ENCODE results near the gene ZMYND19. TPM values are rescaled to one million over a fixed set of nuclear protein-coding genes. Genes with fewer than 3 reads are reported as not detected.
"Not testable (repeated sequence)": the region's sequence is repeated elsewhere in the genome, so short reads cannot be mapped to it uniquely, and the experiment has no call there.

The ZMYND19 gene
- total RNA-seq, 2 donors from 2014 or later = 6.6 to 8.8 TPM

DNA sequence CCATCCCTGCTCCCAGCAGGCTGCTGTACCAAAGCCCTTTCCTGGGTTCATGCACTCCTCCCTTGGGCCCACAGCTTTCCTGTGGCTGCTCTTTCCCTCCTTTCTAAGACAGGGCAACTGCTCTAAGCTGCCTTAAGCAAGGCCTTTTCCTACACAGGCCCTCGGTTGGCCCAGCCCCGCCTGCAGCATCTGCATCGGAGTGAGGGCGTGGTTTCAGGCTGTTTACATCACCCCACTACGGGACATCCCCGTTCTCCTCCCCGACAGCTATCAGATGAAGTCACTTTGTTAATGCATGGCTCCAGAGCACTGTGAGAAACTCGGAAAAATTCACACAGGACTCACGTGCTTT, 15.0 kb downstream of the ZMYND19 start:
- H3K9me3 ChIP-seq = no peaks in the 10 kb centered on the region
- ATAC-seq = no peak
- peaks cover 30% of the 10 kb centered on the region for H3K4me1 ChIP-seq
- intact Hi-C loops (cut with DNase I) = no loop called here
- H3K4me3 ChIP-seq = no peak overlapping the region
- H3K36me3 ChIP-seq (replicated peaks in 1 of 2; ENCODE audit: insufficient read depth in 1 of 2, low read depth in 2 of 2) = peaks cover 7 to 13% of the 10 kb centered on the region in 2 donors
- DNase-seq = no peak
- no peaks in the 10 kb centered on the region for H3K27me3 ChIP-seq
- WGBS, 2 donors = 68 to 72% methylated on average over 9 of the region's 9 CpGs
- TF ChIP-seq, protein P1, sequence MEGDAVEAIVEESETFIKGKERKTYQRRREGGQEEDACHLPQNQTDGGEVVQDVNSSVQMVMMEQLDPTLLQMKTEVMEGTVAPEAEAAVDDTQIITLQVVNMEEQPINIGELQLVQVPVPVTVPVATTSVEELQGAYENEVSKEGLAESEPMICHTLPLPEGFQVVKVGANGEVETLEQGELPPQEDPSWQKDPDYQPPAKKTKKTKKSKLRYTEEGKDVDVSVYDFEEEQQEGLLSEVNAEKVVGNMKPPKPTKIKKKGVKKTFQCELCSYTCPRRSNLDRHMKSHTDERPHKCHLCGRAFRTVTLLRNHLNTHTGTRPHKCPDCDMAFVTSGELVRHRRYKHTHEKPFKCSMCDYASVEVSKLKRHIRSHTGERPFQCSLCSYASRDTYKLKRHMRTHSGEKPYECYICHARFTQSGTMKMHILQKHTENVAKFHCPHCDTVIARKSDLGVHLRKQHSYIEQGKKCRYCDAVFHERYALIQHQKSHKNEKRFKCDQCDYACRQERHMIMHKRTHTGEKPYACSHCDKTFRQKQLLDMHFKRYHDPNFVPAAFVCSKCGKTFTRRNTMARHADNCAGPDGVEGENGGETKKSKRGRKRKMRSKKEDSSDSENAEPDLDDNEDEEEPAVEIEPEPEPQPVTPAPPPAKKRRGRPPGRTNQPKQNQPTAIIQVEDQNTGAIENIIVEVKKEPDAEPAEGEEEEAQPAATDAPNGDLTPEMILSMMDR (IDR thresholded peaks at IDR 0.05) = no peak
- TF ChIP-seq POLR2A (IDR thresholded peaks at IDR 0.05) = no peak
- H3K27ac ChIP-seq = no peak overlapping the region

DNA sequence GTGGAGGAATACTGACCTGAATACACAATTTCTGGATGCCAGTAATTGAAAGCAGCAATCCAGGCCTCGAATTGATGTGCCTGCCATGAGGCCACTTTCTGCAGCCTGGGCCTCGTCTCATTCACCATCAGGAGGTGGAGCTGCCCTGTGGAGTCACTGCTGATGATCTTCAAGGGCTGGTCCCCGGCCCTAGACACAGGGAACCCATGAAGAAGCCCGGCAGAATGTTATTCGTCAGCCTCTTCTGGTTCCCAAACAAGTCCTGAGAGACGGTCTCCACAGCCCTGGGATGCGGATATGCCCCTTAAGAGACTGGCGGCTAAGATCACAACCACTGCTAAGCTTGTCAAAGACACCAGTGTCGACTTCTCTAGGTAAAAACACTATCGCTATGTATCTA, 16.1 kb downstream of the ZMYND19 start:
- intact Hi-C loops (cut with DNase I) = no loop called here
- H3K9me3 ChIP-seq = no peaks in the 10 kb centered on the region
- no peak for ATAC-seq
- H3K27ac ChIP-seq = no peak overlapping the region
- WGBS, 2 donors = 79 to 84% methylated on average over 10 of the region's 10 CpGs
- no peak overlapping the region for H3K4me3 ChIP-seq
- no peaks in the 10 kb centered on the region for H3K27me3 ChIP-seq
- TF ChIP-seq, protein P1 (IDR thresholded peaks at IDR 0.05) = no peak
- no peak for TF ChIP-seq POLR2A (IDR thresholded peaks at IDR 0.05)
- no peak for DNase-seq
- H3K36me3 ChIP-seq (replicated peaks in 1 of 2; ENCODE audit: insufficient read depth in 1 of 2, low read depth in 2 of 2) = peaks cover 7 to 13% of the 10 kb centered on the region in 2 donors
- peaks cover 26% of the 10 kb centered on the region for H3K4me1 ChIP-seq

- intact Hi-C loops (cut with DNase I) = no loop called here
- DNase-seq = no peak
- TF ChIP-seq, protein P1 (IDR thresholded peaks at IDR 0.05) = no peak
- TF ChIP-seq POLR2A (IDR thresholded peaks at IDR 0.05) = no peak
- Histone ChIP-seq H3K9me3 (no peaks in the 10 kb centered on the region), H3K4me3 (no peak overlapping the region), H3K36me3 (replicated peaks in 1 of 2; ENCODE audit: insufficient read depth in 1 of 2, low read depth in 2 of 2) (peaks cover 7 to 15% of the 10 kb centered on the region in 2 donors), H3K27ac (no peak overlapping the region), H3K27me3 (no peaks in the 10 kb centered on the region), H3K4me1 (no peaks in the 10 kb centered on the region)
- 95 to 97% methylated on average over 3 of the region's 3 CpGs for WGBS, 2 donors
- no peak for ATAC-seq
These were observed 19.7 kb downstream of the ZMYND19 start for GRCh38 chr9:137570566-137570965.

DNA sequence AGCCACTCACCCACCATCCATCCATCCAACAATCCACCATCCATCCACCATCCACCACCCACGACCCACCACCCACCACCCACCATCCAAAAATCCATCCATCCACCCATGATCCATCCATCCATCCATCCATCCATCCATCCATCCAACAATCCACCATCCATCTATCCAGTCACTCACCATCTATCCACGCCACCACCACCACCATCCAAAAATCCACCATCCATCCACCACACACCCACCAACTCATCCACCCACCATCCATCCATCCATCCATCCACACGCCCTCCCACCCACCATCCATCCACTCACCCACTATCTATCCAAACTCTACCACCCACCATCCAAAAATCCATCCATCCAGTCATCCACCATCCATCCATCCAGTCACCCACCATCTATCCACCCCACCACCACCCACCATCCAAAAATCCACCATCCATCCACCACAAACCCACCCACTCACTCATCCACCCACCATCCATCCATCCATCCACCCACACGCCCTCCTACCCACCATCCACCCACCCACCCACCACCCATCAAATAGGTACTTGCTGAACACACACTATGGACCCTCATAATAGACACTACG, 20.6 kb downstream of the ZMYND19 start:
- intact Hi-C loops (cut with DNase I) = no loop called here

GRCh38 chr9:137568445-137568844, 21.9 kb downstream of the ZMYND19 start:
- DNase-seq; H3K9me3 ChIP-seq; H3K4me1 ChIP-seq; H3K27ac ChIP-seq; H3K4me3 ChIP-seq; intact Hi-C loops (cut with DNase I); ATAC-seq; H3K27me3 ChIP-seq: not testable (repeated sequence)
- peaks cover 16 to 18% of the 10 kb centered on the region in 2 donors for H3K36me3 ChIP-seq (replicated peaks in 1 of 2; ENCODE audit: insufficient read depth in 1 of 2, low read depth in 2 of 2)
- WGBS, 2 donors = 94 to 98% methylated on average over 4 to 5 of the region's 5 CpGs

More for the DNA sequence above, 20.6 kb downstream of the ZMYND19 start:
- no peak for DNase-seq
- ATAC-seq = no peak
- no peak overlapping the region for H3K27ac ChIP-seq
- no peak for TF ChIP-seq POLR2A (IDR thresholded peaks at IDR 0.05)
- TF ChIP-seq, protein P1 (IDR thresholded peaks at IDR 0.05) = no peak
- WGBS, 2 donors = 85 to 93% methylated on average over 5 of the region's 5 CpGs
- no peak overlapping the region for H3K4me3 ChIP-seq
- no peaks in the 10 kb centered on the region for H3K27me3 ChIP-seq
- H3K36me3 ChIP-seq (replicated peaks in 1 of 2; ENCODE audit: insufficient read depth in 1 of 2, low read depth in 2 of 2) = peaks cover 7 to 13% of the 10 kb centered on the region in 2 donors
- no peaks in the 10 kb centered on the region for H3K9me3 ChIP-seq
- H3K4me1 ChIP-seq = no peaks in the 10 kb centered on the region
